ENCODE data around the gene FAM24B.

- TF ChIP-seq POLR2AphosphoS5 (IDR thresholded peaks at IDR 0.05; ENCODE audit: low read depth) (no peak), CTCF (conservative IDR thresholded peaks at IDR 0.05; ENCODE audit: low read depth in 2 of 2) (no peak), JUNB (IDR thresholded peaks at IDR 0.05; ENCODE audit: unreplicated experiment) (no peak), EZH2 (IDR thresholded peaks at IDR 0.05; ENCODE audit: low read depth, unreplicated experiment) (no peak)
Observed at GRCh38 chr10:122876467-122876855, 2.9 kb downstream of the FAM24B start.

All from GM23338 (cell line).